GM19395 (cell line): ENCODE results near the gene PI4KA.
"Not testable (repeated sequence)": the region's sequence is repeated elsewhere in the genome, so short reads cannot be mapped to it uniquely, and the experiment has no call there.

Source experiments
- ATAC-seq: cut with Tn5 transposase; IDR thresholded peaks from one replicate; pipeline ENCODE4 v1.9.1; 2021; ENCODE audit warnings: mild to moderate bottlenecking, moderate library complexity; ENCODE audit not compliant: unreplicated experiment

Gene PI4KA

GRCh38 chr22:20858615-20859416 lies at the start of gene PI4KA, which contains the start of gene SNAP29:
PI4KA (minus strand) TSS chr22:20858811; CDS start chr22:20858725, 86 bp downstream.
SNAP29 (plus strand) TSS chr22:20859007; CDS start chr22:20859111, 104 bp downstream.
- ATAC-seq, result peak; percentile 95

GRCh38 chr22:20906387-20906767 lies 47.8 kb upstream of the PI4KA start:
- no peak for ATAC-seq

- ATAC-seq, result no peak
These were observed 47.1 kb upstream of the PI4KA start for GRCh38 chr22:20905415-20906386.

- ATAC-seq, result no peak
These were observed 46.4 kb upstream of the PI4KA start for GRCh38 chr22:20904980-20905355.

GRCh38 chr22:20904008-20904979 lies 45.7 kb upstream of the PI4KA start:
- no peak for ATAC-seq

GRCh38 chr22:20903093-20903492 lies 44.5 kb upstream of the PI4KA start:
- no peak for ATAC-seq

- ATAC-seq, result not testable (repeated sequence)
These were observed 42.8 kb upstream of the PI4KA start for GRCh38 chr22:20901093-20902033.

- ATAC-seq, result no peak
These were observed 41.3 kb upstream of the PI4KA start for GRCh38 chr22:20899827-20900423.

GRCh38 chr22:20897737-20898136 lies 39.1 kb upstream of the PI4KA start:
- not testable (repeated sequence) for ATAC-seq

GRCh38 chr22:20890975-20891374 lies 32.4 kb upstream of the PI4KA start:
- ATAC-seq, result no peak

GRCh38 chr22:20889904-20890540 lies 31.4 kb upstream of the PI4KA start:
- ATAC-seq, result no peak

- no peak for ATAC-seq
These were observed 30.6 kb upstream of the PI4KA start for GRCh38 chr22:20889025-20889704.

GRCh38 chr22:20887375-20887774 lies 28.8 kb upstream of the PI4KA start:
- ATAC-seq, result no peak

GRCh38 chr22:20885557-20886323 lies 27.1 kb upstream of the PI4KA start:
- ATAC-seq, result no peak

GRCh38 chr22:20885017-20885556 lies 26.5 kb upstream of the PI4KA start:
- no peak for ATAC-seq

- ATAC-seq, result no peak
These were observed 25.8 kb upstream of the PI4KA start for GRCh38 chr22:20884454-20884853.

- ATAC-seq, result no peak
These were observed 24.2 kb upstream of the PI4KA start for GRCh38 chr22:20882855-20883254.
